BLaER1 (cell line): ENCODE measurements around the gene C19orf73.

ENCODE experiments used
- H3K27ac ChIP-seq: shearing (Covaris generic); formaldehyde crosslinking; 2 replicates; pipeline ENCODE4 v1.8.1; 2022
- H3K27me3 ChIP-seq: shearing (Covaris generic); formaldehyde crosslinking; 2 replicates; pipeline ENCODE4 v1.8.1; 2022
- H3K36me3 ChIP-seq: shearing (Covaris generic); formaldehyde crosslinking; 2 replicates; pipeline ENCODE4 v1.8.1; 2022
- H3K4me1 ChIP-seq: shearing (Covaris generic); formaldehyde crosslinking; 2 replicates; pipeline ENCODE4 v1.8.1; 2022
- H3K4me2 ChIP-seq: shearing (Covaris generic); formaldehyde crosslinking; 2 replicates; pipeline ENCODE4 v1.8.1; 2022
- H3K4me3 ChIP-seq: shearing (Covaris generic); formaldehyde crosslinking; 2 replicates; pipeline ENCODE4 v1.8.1; 2022
- H3K9ac ChIP-seq: shearing (Covaris generic); formaldehyde crosslinking; 2 replicates; pipeline ENCODE4 v1.8.1; 2022
- H3K9me3 ChIP-seq: shearing (Covaris generic); formaldehyde crosslinking; 2 replicates; pipeline ENCODE4 v1.8.1; 2022
- H4K20me1 ChIP-seq: shearing (Covaris generic); formaldehyde crosslinking; 2 replicates; pipeline ENCODE4 v1.8.1; 2022
- Cebpa-rat ChIP-seq: shearing (Covaris generic); IDR thresholded peaks from 2 replicates; pipeline ENCODE4 v1.8.1; 2022

The C19orf73 gene, protein sequence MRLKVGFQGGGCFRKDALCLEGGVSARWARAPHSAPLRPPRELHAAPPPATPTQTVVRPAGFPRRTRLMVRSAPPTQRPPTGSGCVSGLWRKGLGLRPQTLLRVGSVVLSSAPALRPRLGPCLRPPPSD

DNA sequence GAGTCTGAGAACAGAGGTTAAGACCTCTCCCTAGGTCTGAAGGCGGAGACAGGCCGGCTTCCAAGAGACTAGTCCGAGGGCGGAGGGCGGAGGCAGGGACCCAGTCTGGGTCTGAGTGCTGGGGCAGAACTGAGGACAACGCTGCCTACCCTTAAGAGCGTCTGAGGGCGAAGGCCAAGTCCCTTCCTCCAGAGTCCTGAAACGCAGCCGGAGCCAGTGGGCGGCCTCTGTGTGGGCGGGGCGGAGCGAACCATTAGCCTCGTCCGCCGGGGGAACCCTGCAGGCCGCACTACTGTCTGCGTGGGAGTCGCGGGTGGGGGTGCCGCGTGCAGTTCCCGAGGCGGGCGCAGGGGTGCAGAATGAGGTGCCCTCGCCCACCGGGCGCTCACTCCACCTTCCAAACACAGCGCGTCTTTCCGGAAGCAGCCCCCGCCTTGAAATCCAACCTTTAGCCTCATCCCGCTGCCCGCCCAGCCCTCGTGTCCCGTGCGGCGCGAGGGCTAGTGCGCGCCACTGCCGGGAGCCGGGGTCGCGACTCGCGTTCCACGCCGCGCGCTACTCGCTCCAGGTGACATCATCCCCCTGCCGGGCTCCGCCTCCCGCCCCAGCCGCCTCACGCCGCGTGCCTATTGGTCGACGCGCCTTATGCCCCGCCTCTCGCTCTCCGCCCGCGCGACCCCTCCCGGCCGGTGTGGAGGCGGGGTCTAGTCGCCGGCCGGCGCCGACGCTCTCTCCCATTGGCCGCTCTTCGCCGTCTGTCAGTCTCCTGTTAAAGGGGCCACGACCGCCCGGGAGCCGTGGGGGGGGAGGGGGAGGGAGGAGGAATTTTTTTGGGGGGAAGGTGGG is at the start of gene C19orf73:
Gene C19orf73 (minus strand): TSS at position 579 of the 846 bp plus-strand sequence. CDS start 121 bp downstream, at position 458.
- TF ChIP-seq Cebpa-rat, result no peak
- H3K9ac ChIP-seq, result peak within 1 kb of the TSS; percentile 97
- H3K4me2 ChIP-seq, result peak within 1 kb of the TSS; percentile 99
- H3K4me1 ChIP-seq, result peaks cover 55% of the 10 kb centered on the region
- H3K4me3 ChIP-seq, result peak within 1 kb of the TSS; percentile 75
- H3K9me3 ChIP-seq, result no peaks in the 10 kb centered on the region
- peaks cover 35% of the 10 kb centered on the region for H3K27me3 ChIP-seq
- peaks cover 24% of the 10 kb centered on the region for H4K20me1 ChIP-seq
- H3K36me3 ChIP-seq, result no peaks in the 10 kb centered on the region; the same call in 1 of the 2 replicates
- peak within 1 kb of the TSS; percentile 98 for H3K27ac ChIP-seq

DNA sequence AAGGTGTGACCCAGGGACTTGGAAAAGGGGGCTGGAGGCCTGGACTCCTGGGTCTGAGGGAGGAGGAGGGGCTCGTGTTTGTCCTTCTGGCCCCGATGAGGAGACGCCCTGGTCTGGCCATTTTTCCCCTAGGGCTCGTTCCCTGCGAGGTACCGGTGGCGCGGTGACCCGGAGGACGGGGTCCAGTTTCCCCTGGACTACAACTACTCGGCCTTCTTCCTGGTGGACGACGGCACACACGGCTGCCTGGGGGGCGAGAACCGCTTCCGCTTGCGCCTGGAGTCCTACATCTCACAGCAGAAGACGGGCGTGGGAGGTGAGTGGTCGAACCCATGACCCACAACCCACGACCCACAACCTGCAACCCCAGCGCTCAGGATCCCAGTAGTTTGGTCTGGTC is 49.5 kb upstream of the C19orf73 start:
- Histone ChIP-seq H3K4me3 (no peak overlapping the region), H3K36me3 (peaks cover 13% of the 10 kb centered on the region; the same call in 1 of the 2 replicates), H3K9me3 (no peaks in the 10 kb centered on the region), H3K27ac (no peak overlapping the region), H3K9ac (no peak overlapping the region), H3K4me1 (peaks cover 4% of the 10 kb centered on the region; the same call in 1 of the 2 replicates), H3K4me2 (no peak overlapping the region), H4K20me1 (no peaks in the 10 kb centered on the region), H3K27me3 (no peaks in the 10 kb centered on the region)
- TF ChIP-seq Cebpa-rat, result no peak

DNA sequence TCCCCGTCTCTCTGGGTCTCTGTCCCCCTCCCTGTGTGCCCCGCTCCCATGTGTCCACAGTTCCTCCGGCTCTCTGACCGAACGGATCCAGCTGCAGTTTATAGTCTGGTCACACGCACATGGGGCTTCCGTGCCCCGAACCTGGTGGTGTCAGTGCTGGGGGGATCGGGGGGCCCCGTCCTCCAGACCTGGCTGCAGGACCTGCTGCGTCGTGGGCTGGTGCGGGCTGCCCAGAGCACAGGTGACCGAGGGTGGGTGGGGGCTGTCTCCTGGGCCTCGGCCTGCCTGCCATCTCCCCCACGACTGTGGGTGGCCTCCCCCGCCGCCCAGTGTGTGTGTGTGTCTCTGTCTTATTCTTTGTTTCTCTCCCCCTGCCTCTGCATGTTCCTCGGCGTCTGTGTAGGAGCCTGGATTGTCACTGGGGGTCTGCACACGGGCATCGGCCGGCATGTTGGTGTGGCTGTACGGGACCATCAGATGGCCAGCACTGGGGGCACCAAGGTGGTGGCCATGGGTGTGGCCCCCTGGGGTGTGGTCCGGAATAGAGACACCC is 49.0 kb upstream of the C19orf73 start:
- Histone ChIP-seq H3K9ac (no peak overlapping the region), H3K27me3 (no peaks in the 10 kb centered on the region), H3K4me1 (peaks cover 6% of the 10 kb centered on the region), H3K9me3 (no peaks in the 10 kb centered on the region), H3K4me2 (no peak overlapping the region), H4K20me1 (no peaks in the 10 kb centered on the region), H3K4me3 (no peak overlapping the region), H3K36me3 (peaks cover 11% of the 10 kb centered on the region; the same call in 1 of the 2 replicates), H3K27ac (no peak overlapping the region)
- no peak for TF ChIP-seq Cebpa-rat

DNA sequence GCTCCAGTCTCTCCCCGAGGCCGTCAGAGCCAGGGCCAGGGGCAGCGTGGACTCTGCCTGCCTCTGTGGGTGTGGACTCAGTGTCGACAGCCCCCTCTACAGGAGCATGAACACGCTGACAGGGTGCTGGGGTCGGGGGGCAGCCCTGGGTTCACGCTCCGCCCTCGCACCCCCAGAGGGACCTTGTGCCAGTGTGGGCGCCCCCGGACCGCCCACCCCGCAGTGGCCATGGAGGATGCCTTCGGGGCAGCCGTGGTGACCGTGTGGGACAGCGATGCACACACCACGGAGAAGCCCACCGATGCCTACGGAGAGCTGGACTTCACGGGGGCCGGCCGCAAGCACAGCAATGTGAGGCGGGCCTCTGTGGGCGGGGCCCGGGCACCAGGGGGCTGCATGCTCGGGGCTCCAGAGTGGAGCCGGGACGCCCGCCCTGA is 46.9 kb upstream of the C19orf73 start:
- H3K9ac ChIP-seq, result no peak overlapping the region
- TF ChIP-seq Cebpa-rat, result no peak
- H3K4me1 ChIP-seq, result peaks cover 27% of the 10 kb centered on the region
- H4K20me1 ChIP-seq, result no peaks in the 10 kb centered on the region
- no peaks in the 10 kb centered on the region for H3K9me3 ChIP-seq
- no peak overlapping the region for H3K4me3 ChIP-seq
- H3K36me3 ChIP-seq, result no peaks in the 10 kb centered on the region
- no peak overlapping the region for H3K4me2 ChIP-seq
- no peak overlapping the region for H3K27ac ChIP-seq
- H3K27me3 ChIP-seq, result no peaks in the 10 kb centered on the region

DNA sequence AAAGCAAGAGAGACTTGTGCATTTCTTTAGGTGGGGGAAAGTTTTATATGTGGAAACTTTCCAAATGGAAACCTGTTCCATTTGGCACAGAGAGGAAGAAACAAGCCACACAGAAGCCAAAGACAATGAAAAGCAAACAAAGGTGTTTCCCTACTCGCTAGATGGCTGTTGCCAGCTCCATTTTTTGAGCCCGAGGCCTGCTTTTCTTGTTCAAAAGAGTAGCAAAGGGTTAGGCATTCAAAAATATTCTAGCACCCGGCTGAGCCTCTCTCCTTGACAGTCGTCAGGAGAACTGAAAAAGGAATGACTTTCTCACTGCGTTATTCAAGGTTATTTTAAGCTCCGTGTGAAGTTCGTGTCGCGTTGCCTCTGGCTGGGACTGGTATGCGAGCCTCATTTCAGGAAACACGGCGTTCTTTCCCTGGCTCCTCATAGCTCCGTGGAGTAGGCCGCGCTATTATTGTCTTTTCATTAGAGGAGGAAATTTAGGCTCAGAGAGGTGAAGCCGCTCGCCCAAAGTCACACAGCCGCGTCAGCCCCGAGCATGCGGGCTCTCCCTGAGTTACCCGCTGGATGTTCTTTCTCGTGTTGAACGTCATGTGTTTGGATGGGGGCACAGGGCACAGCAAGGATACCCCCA is 46.3 kb upstream of the C19orf73 start:
- no peak overlapping the region for H3K4me3 ChIP-seq
- H3K36me3 ChIP-seq, result no peaks in the 10 kb centered on the region
- no peaks in the 10 kb centered on the region for H3K9me3 ChIP-seq
- TF ChIP-seq Cebpa-rat, result no peak
- H3K4me2 ChIP-seq, result no peak overlapping the region
- peaks cover 30% of the 10 kb centered on the region for H3K4me1 ChIP-seq
- no peaks in the 10 kb centered on the region for H4K20me1 ChIP-seq
- no peak overlapping the region for H3K27ac ChIP-seq
- H3K9ac ChIP-seq, result no peak overlapping the region
- H3K27me3 ChIP-seq, result no peaks in the 10 kb centered on the region

DNA sequence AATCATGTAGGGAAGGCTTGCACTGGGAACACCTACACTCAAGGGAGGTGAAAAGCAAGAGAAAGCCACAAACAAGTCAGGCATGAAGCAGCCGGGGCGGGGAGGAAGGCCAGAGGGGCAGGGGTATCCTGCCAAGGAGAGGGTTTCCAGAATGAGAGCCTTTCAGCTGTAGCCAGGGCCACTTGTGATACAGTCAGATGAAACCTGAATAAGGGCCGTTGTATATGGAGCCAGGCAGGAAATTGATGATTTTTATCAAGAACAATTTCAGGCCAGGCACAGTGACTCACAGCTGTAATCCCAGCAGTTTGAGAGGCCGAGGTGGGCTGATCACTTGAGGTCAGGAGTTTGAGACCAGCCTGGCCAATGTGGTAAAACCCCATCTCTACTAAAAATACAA is 43.0 kb upstream of the C19orf73 start:
- H3K4me3 ChIP-seq, result no peak overlapping the region
- peak overlapping the region; percentile 53 for H3K4me2 ChIP-seq
- no peaks in the 10 kb centered on the region for H3K27me3 ChIP-seq
- H3K9ac ChIP-seq, result no peak overlapping the region
- no peaks in the 10 kb centered on the region for H3K9me3 ChIP-seq
- no peaks in the 10 kb centered on the region for H4K20me1 ChIP-seq
- no peak for TF ChIP-seq Cebpa-rat
- H3K36me3 ChIP-seq, result no peaks in the 10 kb centered on the region
- peaks cover 45% of the 10 kb centered on the region for H3K4me1 ChIP-seq
- H3K27ac ChIP-seq, result no peak overlapping the region

DNA sequence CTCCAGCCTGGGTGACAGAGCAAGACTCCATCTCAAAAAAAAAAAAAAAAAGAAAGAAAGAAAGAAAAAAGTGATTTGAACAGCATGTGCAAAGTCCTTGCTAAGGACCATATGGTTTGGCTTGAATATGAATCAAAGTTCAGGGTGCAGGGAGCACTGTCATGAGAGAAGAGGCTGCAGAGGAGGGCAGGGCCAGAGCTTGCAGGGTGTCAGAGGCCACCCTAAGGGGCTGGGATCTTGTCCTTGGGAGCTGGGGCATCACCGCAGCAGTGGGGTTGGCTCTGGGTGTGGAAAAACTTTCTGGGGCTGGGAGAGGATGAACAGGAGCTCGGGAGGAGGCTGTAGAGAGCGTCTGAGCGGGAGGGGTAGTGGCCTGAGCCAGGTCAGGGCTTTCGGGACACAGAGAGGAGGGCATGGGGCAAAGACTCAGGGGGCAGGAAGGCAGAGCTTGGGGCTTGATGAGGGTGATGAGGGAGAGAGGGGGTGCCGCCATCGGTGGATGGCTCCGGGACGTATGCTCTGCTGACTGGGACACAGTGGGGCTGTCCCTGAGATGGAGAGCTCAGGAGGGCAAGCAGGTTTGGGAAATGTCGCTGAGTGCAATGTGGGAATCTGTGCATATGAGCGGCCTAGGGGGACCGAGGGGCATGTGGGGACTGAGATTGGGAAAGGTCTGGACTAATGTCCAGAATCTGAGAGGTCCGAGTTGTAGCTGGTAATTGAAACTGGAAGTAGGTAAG is 41.7 kb upstream of the C19orf73 start:
- H3K27me3 ChIP-seq, result no peaks in the 10 kb centered on the region
- H4K20me1 ChIP-seq, result no peaks in the 10 kb centered on the region
- no peak overlapping the region for H3K27ac ChIP-seq
- H3K9me3 ChIP-seq, result no peaks in the 10 kb centered on the region
- no peak for TF ChIP-seq Cebpa-rat
- peak overlapping the region; percentile 53; the same call in 1 of the 2 replicates for H3K4me2 ChIP-seq
- peaks cover 57% of the 10 kb centered on the region for H3K4me1 ChIP-seq
- H3K9ac ChIP-seq, result no peak overlapping the region
- H3K36me3 ChIP-seq, result no peaks in the 10 kb centered on the region
- no peak overlapping the region for H3K4me3 ChIP-seq

DNA sequence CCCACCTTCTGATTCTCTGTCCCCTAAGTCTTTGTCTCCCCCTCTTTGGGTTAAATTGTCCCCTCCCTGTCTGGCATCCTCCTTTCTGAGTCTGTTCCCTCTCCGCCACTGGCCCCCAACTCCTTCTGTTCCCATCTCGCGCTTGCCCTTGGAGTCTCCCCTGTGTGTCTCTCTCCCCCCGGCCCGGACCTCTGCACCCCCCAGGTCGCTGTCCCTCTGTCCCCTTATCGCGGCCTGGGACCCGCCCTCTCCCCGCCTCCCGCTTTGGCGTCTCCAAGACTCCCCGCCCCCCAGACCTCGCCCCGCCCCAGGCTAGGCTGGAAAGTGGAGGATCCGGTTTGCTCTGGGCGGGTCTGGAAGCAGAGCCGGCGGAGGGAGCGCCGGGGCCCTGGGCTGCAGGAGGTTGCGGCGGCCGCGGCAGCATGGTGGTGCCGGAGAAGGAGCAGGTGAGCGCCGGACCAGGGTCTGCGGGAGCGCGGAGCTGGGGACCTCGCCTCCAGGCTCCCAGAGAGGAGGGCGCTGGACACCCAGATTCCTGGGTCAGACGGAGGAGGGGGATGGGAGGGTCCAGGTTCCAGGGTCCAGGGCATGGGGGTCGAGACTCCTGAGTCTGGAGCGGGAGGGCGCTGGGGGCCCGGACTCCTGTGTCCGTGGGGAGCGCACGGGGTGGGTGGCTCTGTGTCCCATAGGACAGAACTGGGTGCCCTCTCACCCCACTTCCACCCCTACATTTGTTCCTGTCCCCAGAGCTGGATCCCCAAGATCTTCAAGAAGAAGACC is 38.7 kb upstream of the C19orf73 start, which contains the start of gene TRPM4:
Gene TRPM4 (plus strand): TSS at position 348 of the 780 bp plus-strand sequence. CDS start 75 bp downstream, at position 423.
- H3K4me3 ChIP-seq, result peak within 1 kb of the TSS; percentile 81
- peak within 1 kb of the TSS; percentile 55 for H3K27ac ChIP-seq
- H3K4me1 ChIP-seq, result peaks cover 78% of the 10 kb centered on the region
- no peaks in the 10 kb centered on the region for H3K36me3 ChIP-seq
- H3K27me3 ChIP-seq, result no peaks in the 10 kb centered on the region
- H3K9ac ChIP-seq, result peak within 1 kb of the TSS; percentile 77
- peak within 1 kb of the TSS; percentile 92 for H3K4me2 ChIP-seq
- no peaks in the 10 kb centered on the region for H4K20me1 ChIP-seq
- no peaks in the 10 kb centered on the region for H3K9me3 ChIP-seq
- no peak for TF ChIP-seq Cebpa-rat
